Pancreas (tissue), 10 donors: ENCODE measurements around the gene RPS15A. TPM values are rescaled to one million over a fixed set of nuclear protein-coding genes. Genes with fewer than 3 reads are reported as not detected.
"Not testable (repeated sequence)": the region's sequence is repeated elsewhere in the genome, so short reads cannot be mapped to it uniquely, and the experiment has no call there.

ENCODE experiments used
- ATAC-seq, 4 donors: fragments of 200-7000 bp; cut with Tn5 transposase; one replicate each; pipeline versions ENCODE4 v1.8.0 to v1.9.1; 2020; ENCODE audit warnings: mild to moderate bottlenecking in 4 of 4, moderate library complexity in 4 of 4
- DNase-seq, 6 donors: peaks; one replicate each; pipeline ENCODE4 v3.0.0-alpha.2; 2020
- FAIRE-seq: peaks from 2 replicates; lab custom pipeline; 2012; peaks lifted over from hg19 to GRCh38; lab: Jason Lieb, UNC
- H3K27ac ChIP-seq, 4 donors: fragments of 200-600 bp; sonication (generic); 1 replicate in 3 of 4; 2 replicates in 1 of 4; pipeline versions ENCODE4 v1.5.0 to v1.8.0; 2020
- H3K27me3 ChIP-seq, 4 donors: fragments of 200-600 bp; one replicate each; pipeline ENCODE4 v1.8.0; 2021
- H3K36me3 ChIP-seq, 3 donors: fragments of 200-600 bp; sonication (generic) in 1 of 3; one replicate each; pipeline versions ENCODE4 v1.5.0 to v1.8.0; 2020 to 2021
- H3K4me1 ChIP-seq, 3 donors: fragments of 200-600 bp; one replicate each; pipeline ENCODE4 v1.8.0; 2021
- H3K4me3 ChIP-seq, 4 donors: fragments of 200-600 bp; sonication (generic) in 2 of 4; one replicate each; pipeline versions ENCODE4 v1.5.0 to v1.8.0; 2020 to 2021
- H3K9me3 ChIP-seq, 4 donors: fragments of 200-600 bp; one replicate each; pipeline ENCODE4 v1.8.0; 2021
- WGBS, 2 donors: extraction: QIAGEN DNeasy Blood & Tissue Kit; methylation state at CpG; one replicate each; pipeline ENCODE4 v1.1.7; 2013; 5-methylcytosine and 5-hydroxymethylcytosine counted together
- intact Hi-C, 3 donors: fragments of 100-400 bp; cut with DNase I; formaldehyde crosslinking; loops; one replicate each; pipeline versions ENCODE4 v1.11.1 to v1.14.2; 2022
- polyA plus RNA-seq, 2 donors: library from polyadenylated mRNA; stranded (reverse); fragments of 200-250 nt; gene quantifications; one replicate each; pipeline ENCODE4 v1.2.3, GENCODE V29; 2013
- total RNA-seq, 6 donors: library from RNA; stranded (reverse); fragmentation: NEBNext Ultra II Directional in 4 of 6; extraction: Animal tissue kit (Norgen Biotek cat#: 25700) in 4 of 6; gene quantifications; one replicate each; pipeline versions ENCODE4 v1.2.1 to v1.2.4, GENCODE V29; 2021 to 2023
- TF ChIP-seq, protein P1 (sequence below), 4 donors: fragments of 200-600 bp; sonication (generic) in 3 of 4; IDR thresholded peaks; one replicate each; pipeline versions ENCODE4 v1.5.0 to v1.8.0; 2021; ENCODE audit warnings: antibody characterized with exemption in 4 of 4
- donor health status: healthy with polysubstance abuse.
- donor health status: DM: no; HTN: no; CAD: no; lungs with moderate emphysema.
- donor health status: DM: no; HTN: no; CAD: no.
- donor health status: control.
- donor health status: control.
- donor health status: Bipolar disorder and iron deficiency.
- donor health status: DM: yes; HTN: yes; CAD: no.
- donor health status: DM: no; HTN: no; CAD: no.
- donor health status: DM: no; HTN: no; CAD: no.
- donor health status: DM: yes; HTN: yes; CAD: no.

RPS15A gene
- total and polyA plus RNA-seq, 8 donors: 521 to 1,808 (median 818) TPM

DNA sequence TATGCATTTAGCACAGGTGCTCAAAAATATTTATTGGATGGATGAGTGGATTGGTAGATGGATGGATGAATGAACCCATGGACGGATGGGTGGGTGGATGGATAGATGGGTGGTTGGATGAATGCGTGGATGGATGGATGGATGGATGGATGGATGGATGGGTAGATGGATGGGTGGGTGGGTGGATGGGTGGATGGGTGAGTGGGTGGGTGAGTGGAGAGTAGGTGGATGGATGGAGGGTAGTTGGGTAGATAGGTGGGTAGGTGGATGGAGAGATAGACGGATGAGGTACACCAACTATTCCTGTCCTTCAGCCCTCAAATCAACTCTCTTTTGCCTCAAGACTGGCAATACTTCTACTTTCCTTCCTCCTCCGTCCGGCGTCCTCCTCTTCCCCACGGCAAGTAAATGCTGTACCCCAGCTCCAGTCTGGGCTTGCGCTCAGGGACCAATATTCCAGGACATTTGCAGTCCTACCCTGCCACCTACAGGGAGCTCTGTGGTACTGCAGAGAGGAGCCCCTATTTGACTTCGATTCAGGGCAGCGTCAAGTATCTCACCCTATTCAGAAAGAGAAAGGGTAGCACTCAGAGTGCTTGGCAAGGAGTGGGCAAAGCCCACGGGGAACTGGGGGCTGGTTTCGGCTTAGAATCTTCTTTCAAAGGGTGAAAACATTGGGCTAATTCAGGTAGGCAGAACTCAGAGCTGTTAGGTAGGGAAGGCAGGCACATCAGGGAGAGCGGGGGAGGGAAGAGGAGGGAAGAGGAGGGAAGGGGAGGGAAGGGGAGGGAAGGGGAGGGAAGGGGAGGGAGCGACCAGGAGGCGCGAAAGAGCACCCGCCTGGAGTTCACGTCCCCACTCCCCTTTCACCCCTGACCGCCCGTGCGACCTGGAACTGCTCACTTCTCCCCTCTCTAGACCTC is 30.3 kb downstream of the RPS15A start:
- H3K27me3 ChIP-seq, H3K4me3 ChIP-seq, H3K9me3 ChIP-seq, FAIRE-seq, H3K27ac ChIP-seq, H3K36me3 ChIP-seq, intact Hi-C loops, H3K4me1 ChIP-seq: not testable (repeated sequence)
- TF ChIP-seq, protein P1, sequence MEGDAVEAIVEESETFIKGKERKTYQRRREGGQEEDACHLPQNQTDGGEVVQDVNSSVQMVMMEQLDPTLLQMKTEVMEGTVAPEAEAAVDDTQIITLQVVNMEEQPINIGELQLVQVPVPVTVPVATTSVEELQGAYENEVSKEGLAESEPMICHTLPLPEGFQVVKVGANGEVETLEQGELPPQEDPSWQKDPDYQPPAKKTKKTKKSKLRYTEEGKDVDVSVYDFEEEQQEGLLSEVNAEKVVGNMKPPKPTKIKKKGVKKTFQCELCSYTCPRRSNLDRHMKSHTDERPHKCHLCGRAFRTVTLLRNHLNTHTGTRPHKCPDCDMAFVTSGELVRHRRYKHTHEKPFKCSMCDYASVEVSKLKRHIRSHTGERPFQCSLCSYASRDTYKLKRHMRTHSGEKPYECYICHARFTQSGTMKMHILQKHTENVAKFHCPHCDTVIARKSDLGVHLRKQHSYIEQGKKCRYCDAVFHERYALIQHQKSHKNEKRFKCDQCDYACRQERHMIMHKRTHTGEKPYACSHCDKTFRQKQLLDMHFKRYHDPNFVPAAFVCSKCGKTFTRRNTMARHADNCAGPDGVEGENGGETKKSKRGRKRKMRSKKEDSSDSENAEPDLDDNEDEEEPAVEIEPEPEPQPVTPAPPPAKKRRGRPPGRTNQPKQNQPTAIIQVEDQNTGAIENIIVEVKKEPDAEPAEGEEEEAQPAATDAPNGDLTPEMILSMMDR (IDR thresholded peaks at IDR 0.05): peak; percentile 38 to 53 (median 48)
- DNase-seq (peak in 4 of 6 donors; percentile 16 to 62 (median 44)), ATAC-seq (peak; percentile 84 to 100 (median 98))
- 27 to 45% methylated on average over 7 to 18 of the region's 21 CpGs for WGBS, 2 donors

DNA sequence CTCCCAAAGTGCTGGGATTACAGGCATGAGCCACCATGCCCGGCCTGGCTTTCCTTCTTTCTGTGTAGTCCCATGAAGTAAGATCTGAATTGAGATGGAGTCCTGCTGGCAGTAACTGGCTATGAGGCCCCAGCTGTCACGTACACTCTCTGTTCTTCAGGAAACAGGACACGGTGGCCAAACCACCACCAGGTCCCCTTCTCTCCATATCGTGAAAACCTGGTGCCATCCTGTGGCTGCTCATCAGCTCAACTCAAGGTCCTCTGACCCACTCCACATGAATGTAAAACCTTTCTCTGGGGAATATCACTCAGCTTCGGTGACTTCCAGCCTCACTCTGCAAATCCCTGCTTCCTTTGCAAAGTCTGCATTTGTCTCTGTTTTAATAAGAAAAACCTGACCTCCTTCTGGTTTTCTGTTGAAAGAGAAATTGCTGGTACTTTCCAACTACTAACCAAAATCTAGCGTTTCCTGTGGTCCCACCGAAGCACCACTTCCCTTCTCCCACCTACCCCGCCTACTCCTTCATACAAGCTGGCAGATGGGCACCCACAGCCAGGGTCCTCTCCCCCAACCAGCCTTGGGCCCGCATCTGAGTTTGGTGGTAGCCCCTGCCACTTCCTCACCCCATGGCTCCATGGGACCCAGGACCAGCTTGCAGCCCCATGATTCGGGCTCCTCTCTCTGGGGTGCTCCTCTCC is 32.0 kb downstream of the RPS15A start:
- ATAC-seq, H3K36me3 ChIP-seq, H3K9me3 ChIP-seq, H3K4me1 ChIP-seq, FAIRE-seq, intact Hi-C loops, H3K27ac ChIP-seq, H3K4me3 ChIP-seq, DNase-seq, H3K27me3 ChIP-seq: not testable (repeated sequence)
- 46 to 56% methylated on average over 2 to 3 of the region's 10 CpGs for WGBS, 2 donors

DNA sequence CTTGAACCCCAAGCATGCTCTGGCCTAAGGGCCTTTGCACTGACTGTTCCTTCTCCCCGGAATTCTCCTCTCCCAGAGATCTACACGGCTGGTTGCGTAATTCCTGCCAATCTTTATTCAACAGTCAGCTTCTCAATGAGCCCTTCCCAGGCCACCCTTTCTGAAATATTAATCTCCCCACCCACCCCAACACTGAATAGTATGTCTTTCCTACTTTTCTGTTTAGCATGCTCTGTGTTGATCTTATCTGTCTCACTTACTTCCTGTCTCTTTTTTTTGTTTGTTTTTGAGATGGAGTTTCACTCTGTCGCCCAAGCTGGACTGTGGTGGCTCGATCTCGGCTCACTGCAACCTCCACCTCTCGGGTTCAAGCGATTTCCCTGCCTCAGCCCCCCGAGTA is 33.5 kb downstream of the RPS15A start:
- intact Hi-C loops, DNase-seq, H3K36me3 ChIP-seq, ATAC-seq, H3K27ac ChIP-seq, H3K4me3 ChIP-seq, H3K4me1 ChIP-seq, H3K9me3 ChIP-seq, H3K27me3 ChIP-seq, FAIRE-seq: not testable (repeated sequence)
- 71 to 76% methylated on average over 9 of the region's 9 CpGs for WGBS, 2 donors

DNA sequence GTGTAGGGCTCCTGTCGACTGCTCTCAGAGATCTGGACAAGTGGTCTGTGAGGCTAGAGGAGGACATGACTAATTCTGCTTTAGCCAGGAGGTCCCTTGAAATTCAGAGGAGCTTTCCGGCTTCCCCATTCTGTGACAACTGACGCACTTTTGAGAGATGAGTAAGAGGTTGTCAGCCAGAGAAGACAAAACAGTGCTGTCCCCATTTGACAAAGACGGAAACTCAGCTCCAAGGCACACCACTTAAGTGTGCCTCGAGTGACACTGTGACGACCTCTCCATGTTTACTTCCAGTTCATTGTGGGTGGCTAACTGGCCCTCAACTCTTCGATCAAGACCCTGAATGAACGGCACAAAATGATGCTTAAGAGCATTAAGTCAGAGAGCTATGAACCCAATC is 47.3 kb downstream of the RPS15A start:
- FAIRE-seq, H3K9me3 ChIP-seq, H3K27me3 ChIP-seq, H3K36me3 ChIP-seq, ATAC-seq, DNase-seq, H3K4me3 ChIP-seq, intact Hi-C loops, H3K27ac ChIP-seq, H3K4me1 ChIP-seq: not testable (repeated sequence)
- 80 to 92% methylated on average over 4 to 5 of the region's 8 CpGs for WGBS, 2 donors

DNA sequence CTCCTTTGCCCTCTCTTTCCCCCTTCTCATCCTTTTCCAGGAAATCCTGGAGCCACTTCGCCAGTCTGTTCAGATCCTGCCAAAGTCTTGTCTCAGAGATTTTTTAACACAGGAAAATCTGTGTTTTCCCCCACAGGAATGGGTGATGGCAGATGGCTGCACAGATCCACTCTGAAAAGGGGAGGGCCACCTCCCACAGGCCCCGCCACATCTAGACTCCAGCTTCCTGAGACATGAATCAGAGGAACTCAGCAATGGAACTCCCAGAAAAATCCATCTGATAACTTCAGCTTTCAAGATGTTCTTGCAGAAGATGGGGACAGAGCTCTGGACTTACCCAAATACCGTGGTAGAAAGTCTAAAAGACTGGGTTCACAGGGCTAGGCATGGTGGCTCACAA is 50.1 kb downstream of the RPS15A start:
- FAIRE-seq, H3K36me3 ChIP-seq, intact Hi-C loops, H3K27ac ChIP-seq, DNase-seq, H3K4me3 ChIP-seq, H3K27me3 ChIP-seq, H3K9me3 ChIP-seq, ATAC-seq, H3K4me1 ChIP-seq: not testable (repeated sequence)
- 75 to 78% methylated on average over 1 of the region's 3 CpGs for WGBS, 2 donors

DNA sequence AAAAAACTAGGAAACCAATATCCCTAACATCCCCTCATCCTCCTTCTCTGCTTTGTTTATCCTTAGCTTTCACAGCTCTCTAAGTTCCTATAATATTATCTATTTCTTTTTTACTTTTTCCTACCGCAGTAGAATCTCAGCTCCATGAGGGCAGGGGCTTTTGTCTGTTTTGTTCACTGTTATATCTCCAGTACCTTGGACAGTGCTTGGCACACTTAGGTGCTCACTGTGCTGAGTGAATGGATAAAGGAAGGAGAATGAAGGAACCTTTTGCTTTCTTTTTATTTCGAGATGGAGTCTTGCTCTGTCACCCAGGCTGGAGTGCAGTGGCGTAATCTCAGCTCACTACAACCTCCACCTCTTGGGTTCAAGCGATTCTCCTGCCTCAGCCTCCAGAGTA is 51.4 kb downstream of the RPS15A start:
- intact Hi-C loops, H3K9me3 ChIP-seq, H3K27me3 ChIP-seq, H3K36me3 ChIP-seq, FAIRE-seq, DNase-seq, H3K4me1 ChIP-seq, H3K4me3 ChIP-seq, ATAC-seq, H3K27ac ChIP-seq: not testable (repeated sequence)
- 78 to 79% methylated on average over 3 to 4 of the region's 4 CpGs for WGBS, 2 donors

DNA sequence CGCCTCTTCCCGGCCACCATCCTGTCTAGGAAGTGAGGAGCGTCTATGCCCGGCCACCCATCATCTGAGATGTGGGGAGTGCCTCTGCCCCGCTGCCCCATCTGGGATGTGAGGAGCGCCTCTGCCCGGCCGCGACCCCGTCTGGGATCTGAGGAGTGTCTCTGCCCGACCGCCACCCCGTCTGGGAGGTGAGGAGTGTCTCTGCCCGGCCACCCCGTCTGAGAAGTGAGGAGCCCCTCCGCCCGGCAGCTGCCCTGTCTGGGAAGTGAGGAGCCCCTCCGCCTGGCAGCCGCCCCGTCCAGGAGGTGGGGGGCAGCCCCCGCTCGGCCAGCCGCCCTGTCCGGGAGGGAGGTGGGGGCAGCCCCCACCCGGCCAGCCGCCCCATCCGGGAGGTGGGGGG is 55.9 kb downstream of the RPS15A start:
- 87 to 93% methylated on average over 27 of the region's 27 CpGs for WGBS, 2 donors
- H3K27ac ChIP-seq, ATAC-seq, H3K4me1 ChIP-seq, H3K9me3 ChIP-seq, intact Hi-C loops, FAIRE-seq, H3K4me3 ChIP-seq, H3K36me3 ChIP-seq, H3K27me3 ChIP-seq: not testable (repeated sequence)
- peak in 1 of 6 donors; percentile 45 for DNase-seq

Other genes with a start within 250 kb of the RPS15A start
- 100 to 1,000 TPM; 193 to 296 (median 209) TPM for gene NOMO2, start 228.2 kb downstream of the RPS15A start, total RNA-seq
- gene NOMO2, start 228.2 kb downstream of the RPS15A start, polyA plus RNA-seq: 100 to 1,000 TPM; 109 to 124 TPM
- gene ARL6IP1, start 11.2 kb upstream of the RPS15A start, total RNA-seq: 10 to 100 TPM; 28.9 to 73.3 (median 42.3) TPM
- gene ARL6IP1, start 11.2 kb upstream of the RPS15A start, polyA plus RNA-seq: 10 to 100 TPM; 30.6 to 82.3 TPM
- 10 to 100 TPM; 22.7 to 52.2 (median 30.5) TPM for gene SMG1, start 136.1 kb upstream of the RPS15A start, total RNA-seq
- gene SMG1, start 136.1 kb upstream of the RPS15A start, polyA plus RNA-seq: 10 to 100 TPM in 1 of 2 donors, 1 to 10 TPM in 1; 9.8 to 11.0 TPM
- 1 to 10 TPM in 1 of 6 donors, under 1 TPM in 5; 0.20 to 1.1 (median 0.43) TPM for gene TMC7, start 193.6 kb upstream of the RPS15A start, total RNA-seq
- gene TMC7, start 193.6 kb upstream of the RPS15A start, polyA plus RNA-seq: under 1 TPM; 0.42 to 0.73 TPM